PC-9 (cell line): ENCODE data around the gene FCER2.

Experiments used
- EZH2 ChIP-seq: fragments of 200-600 bp; sonication (generic); IDR thresholded peaks from 2 replicates; pipeline ENCODE4 v1.8.0; 2017; ENCODE audit warnings: antibody characterized with exemption, low read depth
- TF ChIP-seq, protein P1 (sequence below): fragments of 200-600 bp; sonication (generic); conservative IDR thresholded peaks from 2 replicates; pipeline ENCODE4 v1.6.1; 2017; ENCODE audit warnings: mixed run types, antibody characterized with exemption, mild to moderate bottlenecking, moderate library complexity

DNA sequence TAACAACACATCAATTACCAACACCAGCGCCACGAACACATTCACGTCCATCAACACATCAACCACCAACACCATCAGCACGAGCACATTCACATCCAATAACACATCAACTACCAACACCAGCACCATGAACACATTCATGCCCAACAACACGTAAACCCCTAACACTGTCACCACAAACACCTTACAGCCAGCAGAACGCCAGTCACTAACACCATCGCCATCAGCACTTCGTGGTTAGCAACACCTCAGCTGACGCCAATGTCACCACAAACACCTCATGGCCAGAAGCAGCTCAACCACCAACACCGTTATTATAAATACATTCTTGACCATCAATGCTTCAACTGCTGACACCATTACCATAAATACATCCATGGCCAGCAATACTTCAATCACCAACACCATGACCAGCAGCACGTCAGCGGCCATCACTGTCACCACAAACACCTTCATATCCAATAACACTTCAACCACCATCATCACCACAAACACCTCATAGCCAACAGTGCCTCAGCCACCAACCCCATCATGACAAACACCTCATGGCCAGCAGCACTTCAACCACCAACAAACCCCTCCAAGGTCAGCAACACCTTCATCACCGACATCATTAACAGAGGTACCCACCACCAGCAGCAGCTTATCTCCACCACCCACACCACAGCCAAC is 9.4 kb downstream of the FCER2 start:
- TF ChIP-seq, protein P1, sequence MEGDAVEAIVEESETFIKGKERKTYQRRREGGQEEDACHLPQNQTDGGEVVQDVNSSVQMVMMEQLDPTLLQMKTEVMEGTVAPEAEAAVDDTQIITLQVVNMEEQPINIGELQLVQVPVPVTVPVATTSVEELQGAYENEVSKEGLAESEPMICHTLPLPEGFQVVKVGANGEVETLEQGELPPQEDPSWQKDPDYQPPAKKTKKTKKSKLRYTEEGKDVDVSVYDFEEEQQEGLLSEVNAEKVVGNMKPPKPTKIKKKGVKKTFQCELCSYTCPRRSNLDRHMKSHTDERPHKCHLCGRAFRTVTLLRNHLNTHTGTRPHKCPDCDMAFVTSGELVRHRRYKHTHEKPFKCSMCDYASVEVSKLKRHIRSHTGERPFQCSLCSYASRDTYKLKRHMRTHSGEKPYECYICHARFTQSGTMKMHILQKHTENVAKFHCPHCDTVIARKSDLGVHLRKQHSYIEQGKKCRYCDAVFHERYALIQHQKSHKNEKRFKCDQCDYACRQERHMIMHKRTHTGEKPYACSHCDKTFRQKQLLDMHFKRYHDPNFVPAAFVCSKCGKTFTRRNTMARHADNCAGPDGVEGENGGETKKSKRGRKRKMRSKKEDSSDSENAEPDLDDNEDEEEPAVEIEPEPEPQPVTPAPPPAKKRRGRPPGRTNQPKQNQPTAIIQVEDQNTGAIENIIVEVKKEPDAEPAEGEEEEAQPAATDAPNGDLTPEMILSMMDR, result no peak
- no peak for TF ChIP-seq EZH2
